ENCODE measurements around the gene SERPINA12. TPM values are rescaled to one million over a fixed set of nuclear protein-coding genes. Genes with fewer than 3 reads are reported as not detected.

Gene SERPINA12
- total RNA-seq, 1 experiment from 2014 or later = not detected

DNA sequence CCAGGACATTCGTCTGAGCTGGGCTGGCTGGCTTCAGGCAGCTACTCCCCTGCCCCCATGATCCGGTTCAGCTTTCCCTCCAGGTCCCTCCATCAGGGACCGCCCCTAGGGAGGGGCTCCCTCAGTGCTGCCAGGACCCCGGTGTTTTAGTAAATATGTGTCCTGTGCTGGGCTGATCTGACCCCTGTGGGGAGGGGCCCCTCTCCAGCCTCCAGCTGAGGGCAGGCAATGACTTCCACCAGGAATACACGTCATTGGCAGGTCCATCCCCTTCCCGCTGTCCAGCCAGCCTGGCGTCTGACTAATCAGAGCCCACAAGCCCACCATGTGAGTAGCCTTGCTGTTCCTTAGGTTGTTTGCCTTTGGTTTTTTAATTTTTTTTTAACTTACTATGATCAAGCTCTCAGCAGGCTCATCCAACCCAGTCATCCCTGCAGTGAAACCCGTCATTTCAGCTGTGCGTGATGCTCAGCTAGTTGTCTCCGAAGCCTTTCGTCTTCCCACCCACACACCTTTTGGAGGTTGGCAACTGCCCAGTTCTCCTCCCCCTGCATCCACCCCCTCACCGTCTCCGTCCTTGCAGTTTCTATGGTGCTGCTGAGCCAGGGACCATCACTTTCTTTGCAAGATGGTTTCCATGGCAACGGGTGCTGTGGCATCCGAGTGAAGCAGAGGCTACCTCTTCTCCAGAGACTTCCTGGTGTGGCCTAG, 36.0 kb upstream of the SERPINA12 start:
- CTCF ChIA-PET = interaction anchor here (0.7 to 4.6 kb wide), 6 partner anchors 13 to 190 kb away, joined by 3 to 38 read pairs (median 4); partner anchors contain the start of gene SERPINA9
- Mint-ChIP-seq H3K4me1 (peaks cover 37% of the 10 kb centered on the region), H3K9me3 (no peaks in the 10 kb centered on the region), H3K4me3 (no peak overlapping the region), H3K27me3 (ENCODE audit: low read depth) (no peaks in the 10 kb centered on the region; the same call in 1 of the 2 replicates), H3K27ac (no peak overlapping the region), H3K36me3 (no peaks in the 10 kb centered on the region)
- POLR2A ChIA-PET = no interaction called here
- peak; percentile 10; the same call in 1 of the 2 replicates for ATAC-seq
- TF ChIP-seq IRF2 (CRISPR knock-in tag; IDR thresholded peaks at IDR 0.05; ENCODE audit: borderline replicate concordance, low read depth) (no peak), ZNF423 (CRISPR knock-in tag; IDR thresholded peaks at IDR 0.05) (peak; percentile 6; the same call in 1 of the 2 replicates)
- DNase-seq (ENCODE audit: low spot score) = no peak

DNA sequence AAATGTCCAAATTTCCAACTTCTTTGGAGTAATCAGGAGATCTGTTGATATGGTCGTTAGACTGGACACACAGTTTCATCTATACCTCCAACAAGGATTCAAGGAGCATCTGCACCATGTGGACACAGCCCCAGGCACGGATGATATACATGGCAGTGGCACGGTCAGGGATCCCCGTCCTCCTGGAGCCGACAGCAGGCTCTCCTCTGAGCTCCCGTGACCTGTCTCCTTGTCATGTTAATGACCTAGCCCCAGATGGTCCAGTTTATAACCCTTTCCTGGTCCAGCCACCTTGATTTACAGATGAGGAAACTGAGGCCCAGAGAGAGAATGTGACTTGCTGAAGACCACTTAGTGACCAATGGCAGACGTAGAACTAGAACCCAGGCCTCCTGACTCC, 35.5 kb upstream of the SERPINA12 start:
- Mint-ChIP-seq H3K4me3 (no peak overlapping the region), H3K4me1 (peaks cover 38% of the 10 kb centered on the region), H3K27ac (no peak overlapping the region), H3K27me3 (ENCODE audit: low read depth) (no peaks in the 10 kb centered on the region; the same call in 1 of the 2 replicates), H3K9me3 (no peaks in the 10 kb centered on the region), H3K36me3 (no peaks in the 10 kb centered on the region)
- peak; percentile 12 for ATAC-seq
- CTCF ChIA-PET = interaction anchor here (0.7 to 4.6 kb wide), 6 partner anchors 12 to 189 kb away, joined by 3 to 38 read pairs (median 4); partner anchors contain the start of gene SERPINA9
- POLR2A ChIA-PET = no interaction called here
- DNase-seq (ENCODE audit: low spot score) = no peak
- TF ChIP-seq FOXP1 (CRISPR knock-in tag; IDR thresholded peaks at IDR 0.05; ENCODE audit: borderline replicate concordance) (no peak), HMGA2 (CRISPR knock-in tag; IDR thresholded peaks at IDR 0.05) (no peak), KAT7 (CRISPR knock-in tag; IDR thresholded peaks at IDR 0.05; ENCODE audit: borderline replicate concordance) (no peak), TCF7 (CRISPR knock-in tag; IDR thresholded peaks at IDR 0.05; ENCODE audit: low read depth) (no peak), ZNF263 (CRISPR knock-in tag; IDR thresholded peaks at IDR 0.05; ENCODE audit: low read depth) (no peak), ESRRA (CRISPR knock-in tag; IDR thresholded peaks at IDR 0.05; ENCODE audit: borderline replicate concordance) (no peak), ZNF423 (CRISPR knock-in tag; IDR thresholded peaks at IDR 0.05) (no peak), TEAD1 (CRISPR knock-in tag; IDR thresholded peaks at IDR 0.05) (no peak), ZNF232 (CRISPR knock-in tag; IDR thresholded peaks at IDR 0.05) (no peak), ZNF671 (CRISPR knock-in tag; IDR thresholded peaks at IDR 0.05) (no peak), GRHL2 (CRISPR knock-in tag; IDR thresholded peaks at IDR 0.05; ENCODE audit: insufficient replicate concordance, severe bottlenecking) (no peak)
- TF ChIP-seq, protein P1, sequence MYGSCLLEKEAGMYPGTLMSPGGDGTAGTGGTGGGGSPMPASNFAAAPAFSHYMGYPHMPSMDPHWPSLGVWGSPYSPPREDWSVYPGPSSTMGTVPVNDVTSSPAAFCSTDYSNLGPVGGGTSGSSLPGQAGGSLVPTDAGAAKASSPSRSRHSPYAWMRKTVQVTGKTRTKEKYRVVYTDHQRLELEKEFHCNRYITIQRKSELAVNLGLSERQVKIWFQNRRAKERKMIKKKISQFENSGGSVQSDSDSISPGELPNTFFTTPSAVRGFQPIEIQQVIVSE (CRISPR knock-in tag; IDR thresholded peaks at IDR 0.05; ENCODE audit: borderline replicate concordance) = no peak
- TF ChIP-seq, protein P2, sequence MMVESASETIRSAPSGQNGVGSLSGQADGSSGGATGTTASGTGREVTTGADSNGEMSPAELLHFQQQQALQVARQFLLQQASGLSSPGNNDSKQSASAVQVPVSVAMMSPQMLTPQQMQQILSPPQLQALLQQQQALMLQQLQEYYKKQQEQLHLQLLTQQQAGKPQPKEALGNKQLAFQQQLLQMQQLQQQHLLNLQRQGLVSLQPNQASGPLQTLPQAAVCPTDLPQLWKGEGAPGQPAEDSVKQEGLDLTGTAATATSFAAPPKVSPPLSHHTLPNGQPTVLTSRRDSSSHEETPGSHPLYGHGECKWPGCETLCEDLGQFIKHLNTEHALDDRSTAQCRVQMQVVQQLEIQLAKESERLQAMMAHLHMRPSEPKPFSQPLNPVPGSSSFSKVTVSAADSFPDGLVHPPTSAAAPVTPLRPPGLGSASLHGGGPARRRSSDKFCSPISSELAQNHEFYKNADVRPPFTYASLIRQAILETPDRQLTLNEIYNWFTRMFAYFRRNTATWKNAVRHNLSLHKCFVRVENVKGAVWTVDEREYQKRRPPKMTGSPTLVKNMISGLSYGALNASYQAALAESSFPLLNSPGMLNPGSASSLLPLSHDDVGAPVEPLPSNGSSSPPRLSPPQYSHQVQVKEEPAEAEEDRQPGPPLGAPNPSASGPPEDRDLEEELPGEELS (CRISPR knock-in tag; IDR thresholded peaks at IDR 0.05) = no peak
- TF ChIP-seq, protein P3, sequence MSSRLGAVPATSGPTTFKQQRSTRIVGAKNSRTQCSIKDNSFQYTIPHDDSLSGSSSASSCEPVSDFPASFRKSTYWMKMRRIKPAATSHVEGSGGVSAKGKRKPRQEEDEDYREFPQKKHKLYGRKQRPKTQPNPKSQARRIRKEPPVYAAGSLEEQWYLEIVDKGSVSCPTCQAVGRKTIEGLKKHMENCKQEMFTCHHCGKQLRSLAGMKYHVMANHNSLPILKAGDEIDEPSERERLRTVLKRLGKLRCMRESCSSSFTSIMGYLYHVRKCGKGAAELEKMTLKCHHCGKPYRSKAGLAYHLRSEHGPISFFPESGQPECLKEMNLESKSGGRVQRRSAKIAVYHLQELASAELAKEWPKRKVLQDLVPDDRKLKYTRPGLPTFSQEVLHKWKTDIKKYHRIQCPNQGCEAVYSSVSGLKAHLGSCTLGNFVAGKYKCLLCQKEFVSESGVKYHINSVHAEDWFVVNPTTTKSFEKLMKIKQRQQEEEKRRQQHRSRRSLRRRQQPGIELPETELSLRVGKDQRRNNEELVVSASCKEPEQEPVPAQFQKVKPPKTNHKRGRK (CRISPR knock-in tag; IDR thresholded peaks at IDR 0.05; ENCODE audit: borderline replicate concordance) = no peak
- TF ChIP-seq, protein P4, sequence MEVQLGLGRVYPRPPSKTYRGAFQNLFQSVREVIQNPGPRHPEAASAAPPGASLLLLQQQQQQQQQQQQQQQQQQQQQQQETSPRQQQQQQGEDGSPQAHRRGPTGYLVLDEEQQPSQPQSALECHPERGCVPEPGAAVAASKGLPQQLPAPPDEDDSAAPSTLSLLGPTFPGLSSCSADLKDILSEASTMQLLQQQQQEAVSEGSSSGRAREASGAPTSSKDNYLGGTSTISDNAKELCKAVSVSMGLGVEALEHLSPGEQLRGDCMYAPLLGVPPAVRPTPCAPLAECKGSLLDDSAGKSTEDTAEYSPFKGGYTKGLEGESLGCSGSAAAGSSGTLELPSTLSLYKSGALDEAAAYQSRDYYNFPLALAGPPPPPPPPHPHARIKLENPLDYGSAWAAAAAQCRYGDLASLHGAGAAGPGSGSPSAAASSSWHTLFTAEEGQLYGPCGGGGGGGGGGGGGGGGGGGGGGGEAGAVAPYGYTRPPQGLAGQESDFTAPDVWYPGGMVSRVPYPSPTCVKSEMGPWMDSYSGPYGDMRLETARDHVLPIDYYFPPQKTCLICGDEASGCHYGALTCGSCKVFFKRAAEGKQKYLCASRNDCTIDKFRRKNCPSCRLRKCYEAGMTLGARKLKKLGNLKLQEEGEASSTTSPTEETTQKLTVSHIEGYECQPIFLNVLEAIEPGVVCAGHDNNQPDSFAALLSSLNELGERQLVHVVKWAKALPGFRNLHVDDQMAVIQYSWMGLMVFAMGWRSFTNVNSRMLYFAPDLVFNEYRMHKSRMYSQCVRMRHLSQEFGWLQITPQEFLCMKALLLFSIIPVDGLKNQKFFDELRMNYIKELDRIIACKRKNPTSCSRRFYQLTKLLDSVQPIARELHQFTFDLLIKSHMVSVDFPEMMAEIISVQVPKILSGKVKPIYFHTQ (CRISPR knock-in tag; IDR thresholded peaks at IDR 0.05) = no peak
